Measurements from ENCODE around the gene SIDT2.

Gene SIDT2

DNA sequence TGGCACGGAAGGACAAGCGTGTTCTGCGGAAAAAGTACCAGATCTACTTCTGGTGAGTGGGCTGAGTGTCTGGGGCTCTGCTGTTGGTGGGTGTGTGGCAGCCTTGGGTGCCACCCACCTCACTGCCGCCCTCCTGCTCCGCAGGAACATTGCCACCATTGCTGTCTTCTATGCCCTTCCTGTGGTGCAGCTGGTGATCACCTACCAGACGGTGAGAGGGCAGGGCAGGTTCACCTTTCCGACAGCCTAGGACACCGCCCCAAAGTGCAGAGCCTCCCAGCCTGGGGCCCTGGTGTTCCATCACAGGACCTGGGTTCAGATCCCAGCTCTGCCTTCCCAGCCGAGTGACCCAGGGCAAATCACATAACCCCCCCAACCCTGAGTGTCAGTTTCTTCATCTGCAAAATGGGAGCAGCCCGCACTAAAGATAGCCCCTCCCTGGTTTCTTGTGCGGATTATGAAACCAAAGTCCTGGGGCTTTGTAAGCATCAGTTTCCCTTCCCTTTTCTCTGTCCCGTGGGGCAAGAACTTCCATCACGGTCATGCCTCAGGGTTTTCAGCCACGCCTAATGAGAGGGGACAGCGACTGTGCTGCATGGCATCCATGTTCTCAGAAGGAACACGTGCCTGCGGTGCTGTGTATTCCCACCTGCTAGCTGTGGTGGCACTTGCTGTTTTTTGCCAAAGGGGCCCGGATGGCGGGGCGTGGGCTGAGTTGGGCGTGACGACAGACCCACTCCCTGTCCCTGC lies 10.8 kb downstream of the SIDT2 start:
- no peak for DNase-seq (ENCODE audit: low read depth)

DNA sequence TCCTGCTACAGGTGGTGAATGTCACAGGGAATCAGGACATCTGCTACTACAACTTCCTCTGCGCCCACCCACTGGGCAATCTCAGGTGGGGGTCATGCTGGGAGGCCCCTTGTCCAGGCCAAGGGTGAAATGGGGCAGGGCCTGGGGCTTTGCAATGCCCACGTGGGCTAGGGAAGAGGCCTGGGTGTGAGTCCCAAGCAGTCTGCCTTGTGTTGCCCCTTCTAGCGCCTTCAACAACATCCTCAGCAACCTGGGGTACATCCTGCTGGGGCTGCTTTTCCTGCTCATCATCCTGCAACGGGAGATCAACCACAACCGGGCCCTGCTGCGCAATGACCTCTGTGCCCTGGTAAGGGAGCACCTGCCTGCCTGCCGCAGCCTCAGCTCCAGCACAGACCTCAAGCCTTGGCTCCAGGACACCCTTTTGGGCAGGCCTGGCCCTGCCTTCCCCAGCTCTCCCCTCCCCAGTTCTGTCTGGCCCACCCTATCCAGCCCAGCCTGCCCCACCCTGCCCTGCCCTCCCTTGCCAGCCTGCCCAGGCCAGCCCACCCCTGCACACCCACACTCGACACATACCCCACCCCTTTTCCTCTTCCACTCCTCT lies 11.5 kb downstream of the SIDT2 start:
- DNase-seq (ENCODE audit: low read depth), result no peak

- no peak for DNase-seq (ENCODE audit: low read depth)
Observed at GRCh38 chr11:117191680-117192400, 13.3 kb downstream of the SIDT2 start.

GRCh38 chr11:117192401-117192875 lies 13.9 kb downstream of the SIDT2 start:
- DNase-seq (ENCODE audit: low read depth), result no peak

DNA sequence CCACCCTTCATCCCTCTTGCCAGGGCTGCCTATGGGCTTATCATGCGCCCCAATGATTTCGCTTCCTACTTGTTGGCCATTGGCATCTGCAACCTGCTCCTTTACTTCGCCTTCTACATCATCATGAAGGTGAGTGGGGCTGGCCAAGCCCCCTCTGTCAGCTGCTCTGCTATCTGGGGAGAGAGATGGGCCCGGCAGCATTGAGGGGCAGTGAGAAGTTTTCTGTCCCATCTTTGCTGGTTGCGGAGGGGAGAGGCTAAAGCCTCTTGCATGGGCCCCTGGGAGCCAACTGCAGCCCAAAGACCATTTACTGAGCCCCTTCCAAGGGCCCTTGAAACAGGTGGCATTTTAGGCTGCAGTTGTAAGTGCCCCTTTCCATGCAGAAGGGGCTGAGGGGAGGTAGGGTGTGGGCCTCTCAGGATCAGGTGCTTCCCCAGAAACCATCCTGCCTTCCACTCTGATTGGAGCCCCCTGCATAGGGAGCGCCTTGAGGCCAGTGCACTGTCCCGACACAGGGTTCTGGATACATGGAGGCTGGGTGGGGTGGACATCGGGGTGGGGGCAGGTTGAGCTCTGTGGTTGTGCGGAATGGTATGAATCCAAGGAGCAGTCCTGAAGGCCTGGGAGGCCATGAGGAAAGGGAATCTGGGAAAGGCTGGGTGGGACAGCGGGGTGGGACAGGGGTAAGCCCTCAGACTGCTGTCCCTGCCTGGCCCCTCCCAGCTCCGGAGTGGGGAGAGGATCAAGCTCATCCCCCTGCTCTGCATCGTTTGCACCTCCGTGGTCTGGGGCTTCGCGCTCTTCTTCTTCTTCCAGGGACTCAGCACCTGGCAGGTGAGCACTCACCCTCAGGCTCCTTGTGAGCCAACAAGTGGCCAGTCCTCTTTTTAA lies 14.8 kb downstream of the SIDT2 start:
- no peak for DNase-seq (ENCODE audit: low read depth)

DNA sequence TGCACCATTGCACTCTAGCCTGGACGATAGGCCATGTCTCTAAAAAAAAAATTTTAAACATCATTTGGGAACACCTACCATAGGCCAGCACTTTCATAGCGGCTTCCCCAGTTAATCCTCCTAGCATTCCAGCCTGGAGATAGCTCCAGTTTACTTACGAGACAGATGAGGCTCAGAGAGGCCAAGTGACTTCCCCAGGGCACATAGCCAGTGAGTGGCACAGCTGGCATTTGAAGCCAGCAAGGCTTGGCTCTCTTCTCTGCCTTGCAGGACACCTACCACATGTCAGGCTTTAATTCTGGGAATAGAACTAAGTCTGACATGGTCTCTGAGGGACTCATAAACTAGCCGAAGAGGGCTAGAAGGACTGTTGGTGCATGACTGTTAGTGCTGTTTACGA lies 15.7 kb downstream of the SIDT2 start:
- no peak for DNase-seq (ENCODE audit: low read depth)

GRCh38 chr11:117195258-117195657 lies 16.7 kb downstream of the SIDT2 start:
- no peak for DNase-seq (ENCODE audit: low read depth)

- no peak for DNase-seq (ENCODE audit: low read depth)
Observed at GRCh38 chr11:117195761-117196160, 17.2 kb downstream of the SIDT2 start.

DNA sequence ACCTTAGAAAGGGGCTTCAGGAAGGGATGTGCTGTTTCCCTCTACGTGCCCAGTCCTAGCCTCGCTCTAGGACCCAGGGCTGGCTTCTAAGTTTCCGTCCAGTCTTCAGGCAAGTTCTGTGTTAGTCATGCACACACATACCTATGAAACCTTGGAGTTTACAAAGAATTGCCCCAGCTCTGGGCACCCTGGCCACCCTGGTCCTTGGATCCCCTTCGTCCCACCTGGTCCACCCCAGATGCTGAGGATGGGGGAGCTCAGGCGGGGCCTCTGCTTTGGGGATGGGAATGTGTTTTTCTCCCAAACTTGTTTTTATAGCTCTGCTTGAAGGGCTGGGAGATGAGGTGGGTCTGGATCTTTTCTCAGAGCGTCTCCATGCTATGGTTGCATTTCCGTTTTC lies 18.5 kb downstream of the SIDT2 start:
- DNase-seq (ENCODE audit: low read depth), result no peak

DNA sequence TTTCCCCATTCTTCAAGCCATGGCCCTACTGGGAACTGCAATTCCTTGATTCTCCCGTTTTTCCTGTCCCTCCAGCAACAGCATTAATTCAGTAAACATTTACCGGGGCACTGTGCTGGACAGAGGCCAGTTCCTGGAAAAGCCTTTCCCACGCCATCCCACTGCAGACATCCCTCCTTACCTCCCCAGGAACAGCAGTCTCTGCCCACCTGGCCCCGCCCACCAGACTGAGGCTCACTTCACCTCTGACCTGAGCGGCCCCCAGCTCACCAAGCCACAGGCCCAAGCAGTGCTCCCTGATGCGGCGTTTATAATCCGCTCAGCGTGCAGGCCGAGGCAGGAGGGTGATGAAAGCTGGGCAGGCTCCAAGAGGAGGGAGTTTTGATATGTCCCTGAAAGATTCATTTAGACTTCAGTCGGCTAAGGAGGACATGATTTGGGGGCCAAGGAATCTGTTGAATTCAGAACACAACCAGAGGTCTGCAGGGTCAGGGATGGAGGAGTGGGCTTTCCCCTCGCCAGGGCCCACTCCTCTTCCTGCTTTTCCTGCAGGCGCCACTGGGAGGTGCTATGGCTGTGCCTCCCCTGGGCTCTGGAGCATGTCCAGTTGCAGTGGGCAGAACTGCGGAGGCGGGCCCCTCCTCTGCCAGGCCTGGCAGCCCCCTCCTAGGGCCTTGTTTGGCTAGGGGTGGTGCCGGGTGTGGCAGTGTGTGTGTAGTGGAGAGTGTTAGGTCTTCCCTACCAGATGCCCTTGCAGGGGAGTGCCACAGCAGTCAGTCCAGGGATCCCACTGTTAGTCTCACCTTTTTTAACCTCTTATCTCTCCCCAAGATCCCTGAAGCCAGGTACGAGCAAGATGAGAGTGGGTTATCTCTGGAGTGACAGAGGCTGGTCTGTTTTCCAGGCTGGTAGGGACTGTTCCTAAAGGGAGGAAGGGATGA lies 19.2 kb downstream of the SIDT2 start:
- DNase-seq (ENCODE audit: low read depth), result peak; percentile 48

GRCh38 chr11:117198613-117199012 lies 20.1 kb downstream of the SIDT2 start:
- DNase-seq (ENCODE audit: low read depth), result no peak

- DNase-seq (ENCODE audit: low read depth), result peak; percentile 99
Observed at GRCh38 chr11:117199053-117199915, 20.7 kb downstream of the SIDT2 start, which contains the start of gene TAGLN. Gene TAGLN (plus strand): TSS chr11:117199370. CDS start chr11:117203014, 3,644 bp downstream.

DNA sequence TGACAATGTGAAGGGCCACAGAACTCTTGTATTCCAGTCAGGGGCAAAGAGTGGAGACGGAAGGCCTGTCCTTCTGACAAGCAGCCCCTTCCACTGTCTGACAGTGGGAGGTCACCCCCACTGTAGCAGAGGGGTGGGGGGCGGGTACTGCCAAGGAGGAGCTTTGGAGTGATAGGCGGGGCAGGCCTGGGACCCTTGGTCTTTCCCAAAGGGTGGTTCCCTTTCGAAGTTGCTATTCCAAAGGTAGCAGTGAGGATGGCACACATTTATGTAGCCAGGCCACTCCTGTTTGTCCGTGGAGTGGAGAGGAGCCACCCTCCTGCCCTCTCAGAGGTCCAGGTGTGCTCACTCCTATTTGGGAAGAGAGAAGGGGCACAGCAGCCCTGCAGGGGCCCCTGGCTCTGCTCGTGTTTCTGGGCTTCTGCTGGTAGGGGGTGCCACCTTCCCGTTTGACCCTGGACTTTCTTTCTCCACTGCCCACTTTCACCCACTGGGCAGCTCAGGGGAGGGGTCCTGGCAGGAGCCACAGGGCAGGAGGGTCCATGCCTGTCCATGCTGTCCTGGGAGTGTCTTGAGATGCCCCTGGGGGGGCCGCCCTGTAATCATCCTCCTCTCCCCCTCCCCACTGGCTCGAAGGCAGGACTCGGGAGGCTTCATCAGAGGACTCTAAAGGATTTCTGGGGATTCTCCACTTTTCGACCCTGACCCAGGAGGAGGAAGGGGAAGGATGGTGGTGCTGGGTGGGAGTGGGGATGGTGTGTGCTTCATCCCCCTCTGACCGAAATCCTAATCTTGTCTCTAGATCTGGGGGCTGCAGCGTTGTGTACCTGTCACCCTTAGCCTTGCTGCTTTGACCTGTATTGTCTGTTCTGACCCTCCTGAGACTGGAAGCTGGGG lies 21.6 kb downstream of the SIDT2 start:
- peak; percentile 60 for DNase-seq (ENCODE audit: low read depth)

DNA sequence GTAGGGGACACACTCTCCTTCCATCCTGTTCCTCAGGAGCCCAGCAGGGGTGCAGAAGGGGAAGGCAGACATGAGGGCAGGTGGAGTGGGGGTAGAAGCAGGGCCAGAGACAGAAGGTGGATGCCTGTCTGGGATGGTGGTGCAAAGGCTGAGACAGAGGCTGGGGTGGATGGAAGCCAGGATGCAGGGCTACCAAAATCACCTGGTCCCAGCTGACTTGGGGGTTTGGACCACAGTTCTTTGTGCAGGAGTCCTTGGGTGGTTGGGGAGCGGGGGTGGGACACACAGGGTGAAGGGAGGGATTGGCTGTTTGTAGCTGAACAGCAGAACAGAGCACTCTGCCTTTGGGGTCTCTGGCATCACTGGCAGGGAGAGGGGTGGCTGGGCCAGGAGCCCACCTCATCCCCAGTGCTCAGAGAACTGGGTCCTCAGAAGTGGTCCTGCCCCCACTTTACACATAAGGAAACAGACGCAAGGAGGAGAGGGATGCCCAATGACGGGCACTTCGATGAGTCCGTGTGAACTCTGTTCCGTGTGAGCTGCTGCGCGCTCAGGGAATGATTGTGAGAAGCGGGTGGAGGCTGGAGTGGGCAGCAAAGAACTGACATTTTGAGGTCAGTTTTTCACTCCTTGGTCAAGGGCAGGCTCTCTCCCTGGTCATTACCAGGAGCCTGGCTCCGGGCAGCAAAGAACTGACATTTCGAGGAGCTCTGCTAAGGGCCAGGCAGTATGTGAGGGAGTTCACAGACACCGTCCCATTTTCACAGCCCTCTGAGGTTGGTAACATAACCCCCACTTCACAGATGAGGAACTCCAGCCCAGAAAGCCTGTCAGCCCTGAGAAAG lies 22.5 kb downstream of the SIDT2 start:
- DNase-seq (ENCODE audit: low read depth), result peak; percentile 25

DNA sequence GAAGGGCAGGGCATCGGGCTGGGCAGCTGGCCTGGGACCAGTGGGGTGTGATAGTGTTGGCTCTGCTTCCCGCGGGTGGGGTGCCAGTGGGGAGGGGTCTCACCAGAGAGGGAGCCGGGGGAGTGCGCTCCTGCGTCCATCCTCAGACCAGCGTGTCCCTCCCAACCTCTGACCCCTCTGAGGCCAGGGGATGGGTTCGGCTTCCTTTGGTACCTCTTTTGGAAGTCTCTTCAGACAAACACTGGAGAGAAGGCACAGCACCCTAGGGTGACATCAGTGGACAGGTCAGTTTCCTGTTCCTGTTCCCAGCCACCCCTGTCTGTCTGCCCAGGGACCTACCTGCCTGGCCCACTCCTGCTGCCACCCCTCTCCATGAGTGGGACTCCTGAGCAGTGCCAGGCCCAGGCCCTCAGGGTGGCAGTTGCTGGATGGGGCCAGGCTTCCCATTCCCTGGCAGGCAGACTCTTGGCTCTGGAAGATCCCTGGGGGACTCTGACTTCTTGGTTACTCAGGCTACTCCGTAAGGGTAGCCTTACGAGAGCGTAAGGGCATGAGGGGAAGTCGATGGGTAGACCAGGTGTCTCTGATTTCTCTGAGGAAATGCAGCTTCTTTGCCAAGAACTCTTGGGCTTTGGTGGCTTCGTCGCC lies 23.2 kb downstream of the SIDT2 start:
- peak; percentile 18 for DNase-seq (ENCODE audit: low read depth)

DNA sequence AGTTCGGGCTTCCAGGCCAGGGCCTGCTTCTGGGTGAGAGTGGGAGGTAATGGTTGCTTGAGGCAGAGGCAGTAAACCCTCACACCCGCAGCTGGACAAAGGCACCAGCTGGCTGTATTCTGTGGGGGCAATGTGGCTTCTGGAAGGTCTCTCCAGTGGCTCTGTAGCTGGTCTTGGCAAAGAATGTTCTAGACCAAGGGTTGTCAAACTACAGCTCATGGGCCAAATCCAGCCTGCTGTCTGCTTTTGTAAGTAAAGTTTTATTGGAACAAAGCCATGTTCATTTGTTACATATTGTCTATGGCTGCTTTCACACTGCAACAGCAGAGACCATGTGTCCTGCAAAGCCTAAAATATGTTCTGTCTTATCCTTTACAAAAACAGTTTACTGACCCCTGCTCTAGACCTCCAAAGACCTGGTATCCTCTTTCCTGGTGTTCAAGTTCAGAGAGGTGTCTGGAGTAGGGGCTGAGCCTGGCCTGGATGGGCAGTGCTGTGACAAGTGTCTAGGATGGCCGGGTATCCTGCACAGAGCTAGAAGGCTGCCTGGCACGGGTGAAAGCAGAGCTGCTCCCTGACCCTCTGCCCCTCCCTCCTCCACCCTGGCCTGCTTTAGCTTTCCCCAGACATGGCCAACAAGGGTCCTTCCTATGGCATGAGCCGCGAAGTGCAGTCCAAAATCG lies 24.0 kb downstream of the SIDT2 start:
- peak; percentile 31 for DNase-seq (ENCODE audit: low read depth)

- DNase-seq (ENCODE audit: low read depth), result no peak
Observed at GRCh38 chr11:117203069-117203407, 24.5 kb downstream of the SIDT2 start.

Data from EH (cell line).